HCT116 (cell line): ENCODE data around the gene SNCAIP. TPM values are rescaled to one million over a fixed set of nuclear protein-coding genes. Genes with fewer than 3 reads are reported as not detected.

Experiments
- ATAC-seq: fragments of 200-7000 bp; cut with Tn5 transposase; 2 replicates; pipeline ENCODE4 v1.9.1; 2020; ENCODE audit warnings: mild to moderate bottlenecking, moderate library complexity
- BruUV-seq: library from RNA; stranded (reverse); fragments of 400-500 nt; replicated peaks from 2 replicates; lab custom pipeline; 2021; lab: Mats Ljungman, UMichigan
- CTCF ChIA-PET: fragments of 300-600 bp; sonication (Branson Sonifier 250); formaldehyde crosslinking; loops from one replicate; lab custom pipeline; 2021; ENCODE audit warnings: antibody characterized with exemption; lab: Charles Lee
- POLR2A ChIA-PET: fragments of 300-600, 350-600 bp; sonication (Branson Sonifier 250); formaldehyde crosslinking; loops from one replicate; lab custom pipeline; 2021; ENCODE audit warnings: antibody characterized with exemption; lab: Charles Lee
- RAD21 ChIA-PET, 2 experiments: fragments of 300-600 bp; sonication (Branson Sonifier 250); formaldehyde crosslinking; loops; one replicate each; lab custom pipeline; 2023; ENCODE audit warnings: low total read pairs in 2 of 2; ENCODE audit not compliant: uncharacterized antibody in 2 of 2, unreplicated experiment in 2 of 2, low non-redundant PET in 1 of 2; lab: Charles Lee
- DNase-seq: peaks from one replicate; pipeline ENCODE4 v3.0.0-alpha.2; 2010; ENCODE audit warnings: low read depth, low spot score
- H2AFZ ChIP-seq: fragments of 200-600 bp; shearing (Covaris generic), sonication (generic); 2 replicates; pipeline ENCODE4 v1.6.1; 2017; ENCODE audit warnings: low read depth, mixed run types, mixed read lengths, antibody characterized with exemption, low read length; ENCODE audit not compliant: poor library complexity, severe bottlenecking
- H3K27ac ChIP-seq: 2 replicates; pipeline ENCODE4 v1.5.1; 2012; ENCODE audit warnings: low read depth, low read length
- H3K27me3 ChIP-seq: fragments of 200-600 bp; sonication (generic); 2 replicates; pipeline ENCODE4 v1.6.1; 2016; ENCODE audit warnings: mixed run types, low read length, mixed read lengths; ENCODE audit not compliant: insufficient read depth
- H3K36me3 ChIP-seq, 2 experiments: fragments of 200-500 bp in 1 of 2; fragments of 200-600 bp in 1 of 2; sonication (Bioruptor generic) in 1 of 2; sonication (generic) in 1 of 2; 2 replicates each; pipeline versions ENCODE4 v1.5.1 to v1.6.1; 2014 to 2016; ENCODE audit warnings: low read length in 2 of 2, inconsistent platforms in 1 of 2, mixed read lengths in 1 of 2, mixed run types in 1 of 2; ENCODE audit not compliant: insufficient read depth in 2 of 2, control insufficient read depth in 1 of 2
- H3K4me1 ChIP-seq, 2 experiments: fragments of 200-600 bp in 1 of 2; sonication (generic) in 1 of 2; 2 replicates each; pipeline versions ENCODE4 v1.5.1 to v1.6.1; 2012 to 2017; ENCODE audit warnings: low read length in 2 of 2, inconsistent platforms in 1 of 2, mild to moderate bottlenecking in 1 of 2, mixed read lengths in 1 of 2, mixed run types in 1 of 2, moderate library complexity in 1 of 2; ENCODE audit not compliant: insufficient read depth in 2 of 2, control insufficient read depth in 1 of 2
- H3K4me2 ChIP-seq: fragments of 200-600 bp; sonication (generic); 2 replicates; pipeline ENCODE4 v1.6.1; 2017; ENCODE audit warnings: mixed run types, low read length, mixed read lengths
- H3K4me3 ChIP-seq, 2 experiments: fragments of 200-600 bp in 1 of 2; sonication (generic) in 1 of 2; replicated peaks in 1 of 2; 2 replicates each; pipeline ENCODE4 v1.5.1; 2011 to 2016; ENCODE audit warnings: low read length in 2 of 2, control low read depth in 1 of 2, low read depth in 1 of 2, mild to moderate bottlenecking in 1 of 2, mixed read lengths in 1 of 2, mixed run types in 1 of 2
- H3K79me2 ChIP-seq: fragments of 200-600 bp; sonication (generic); 2 replicates; pipeline ENCODE4 v1.6.1; 2017; ENCODE audit warnings: mild to moderate bottlenecking, mixed run types, low read length, moderate library complexity, mixed read lengths; ENCODE audit not compliant: insufficient read depth
- H3K9ac ChIP-seq: fragments of 200-600 bp; sonication (generic); 2 replicates; pipeline ENCODE4 v1.6.1; 2016; ENCODE audit warnings: low read length, mixed read lengths
- H3K9me2 ChIP-seq: fragments of 200-600 bp; sonication (generic), shearing (Covaris generic); 2 replicates; pipeline ENCODE4 v1.6.1; 2017; ENCODE audit warnings: mixed run types, mild to moderate bottlenecking, moderate library complexity; ENCODE audit not compliant: insufficient read depth
- H3K9me3 ChIP-seq, 2 experiments: fragments of 200-500 bp in 1 of 2; fragments of 200-600 bp in 1 of 2; sonication (Bioruptor generic) in 1 of 2; sonication (generic) in 1 of 2; 2 replicates each; pipeline ENCODE4 v1.6.1; 2014 to 2017; ENCODE audit warnings: low read length in 2 of 2, mixed read lengths in 2 of 2, inconsistent platforms in 1 of 2, low read depth in 1 of 2, mild to moderate bottlenecking in 1 of 2, mixed run types in 1 of 2, moderate library complexity in 1 of 2; ENCODE audit not compliant: control insufficient read depth in 1 of 2, insufficient read depth in 1 of 2
- H4K20me1 ChIP-seq: fragments of 200-600 bp; sonication (generic), shearing (Covaris generic); 2 replicates; pipeline ENCODE4 v1.6.1; 2017; ENCODE audit warnings: mixed run types, mild to moderate bottlenecking, moderate library complexity; ENCODE audit not compliant: insufficient read depth
- ATF3 ChIP-seq: IDR thresholded peaks from 2 replicates; pipeline ENCODE4 v1.6.1; 2012
- CBX3 ChIP-seq: IDR thresholded peaks from 2 replicates; pipeline ENCODE4 v1.6.1; 2012; ENCODE audit warnings: low read depth
- CTCF ChIP-seq, 3 experiments: fragments of 200-600 bp in 1 of 3; sonication (generic) in 1 of 3; IDR thresholded peaks in 2 of 3; conservative IDR thresholded peaks in 1 of 3; 2 replicates each; pipeline ENCODE4 v1.5.1; 2012 to 2017; ENCODE audit warnings: low read depth in 2 of 3, low read length in 2 of 3, antibody characterized with exemption in 1 of 3, borderline replicate concordance in 1 of 3, control low read depth in 1 of 3, mild to moderate bottlenecking in 1 of 3, mixed read lengths in 1 of 3, mixed run types in 1 of 3, moderate library complexity in 1 of 3; ENCODE audit not compliant: insufficient read depth in 1 of 3
- EGR1 ChIP-seq: IDR thresholded peaks from 2 replicates; pipeline ENCODE4 v1.6.1; 2012; ENCODE audit warnings: low read depth
- ELF1 ChIP-seq: IDR thresholded peaks from 2 replicates; pipeline ENCODE4 v1.6.1; 2012; ENCODE audit warnings: low read depth, borderline replicate concordance
- EZH2 ChIP-seq: fragments of 200-600 bp; sonication (generic); IDR thresholded peaks from 2 replicates; pipeline ENCODE4 v1.6.1; 2017; ENCODE audit warnings: antibody characterized with exemption, mixed run types
- EZH2phosphoT487 ChIP-seq: fragments of 200-600 bp; IDR thresholded peaks from 2 replicates; pipeline ENCODE4 v1.6.1; 2018; ENCODE audit warnings: antibody characterized with exemption, borderline replicate concordance
- FOSL1 ChIP-seq: IDR thresholded peaks from 2 replicates; pipeline ENCODE4 v1.6.1; 2012; ENCODE audit warnings: low read depth
- JUND ChIP-seq: IDR thresholded peaks from 2 replicates; pipeline ENCODE4 v1.6.1; 2012
- MAX ChIP-seq: IDR thresholded peaks from 2 replicates; pipeline ENCODE4 v1.6.1; 2012
- POLR2AphosphoS5 ChIP-seq: IDR thresholded peaks from 2 replicates; pipeline ENCODE4 v1.6.1; 2011; ENCODE audit warnings: mild to moderate bottlenecking, low read depth, low read length, moderate library complexity
- RAD21 ChIP-seq: IDR thresholded peaks from 2 replicates; pipeline ENCODE4 v1.6.1; 2012; ENCODE audit warnings: low read depth, mild to moderate bottlenecking
- REST ChIP-seq: IDR thresholded peaks from 2 replicates; pipeline ENCODE4 v1.6.1; 2012; ENCODE audit warnings: low read depth
- SIN3A ChIP-seq: IDR thresholded peaks from 2 replicates; pipeline ENCODE4 v1.6.1; 2012; ENCODE audit warnings: low read depth
- SP1 ChIP-seq: IDR thresholded peaks from 2 replicates; pipeline ENCODE4 v1.6.1; 2012; ENCODE audit warnings: low read depth
- TCF7L2 ChIP-seq: IDR thresholded peaks from 2 replicates; pipeline ENCODE4 v1.7.0; 2011; ENCODE audit warnings: borderline replicate concordance, inconsistent platforms; ENCODE audit not compliant: insufficient read depth, insufficient read length; ENCODE audit errors: extremely low read depth
- YY1 ChIP-seq: IDR thresholded peaks from 2 replicates; pipeline ENCODE4 v1.6.1; 2011; ENCODE audit warnings: low read length, low read depth, moderate library complexity, mild to moderate bottlenecking; ENCODE audit not compliant: insufficient replicate concordance; ENCODE audit errors: extremely low read depth
- ZNF274 ChIP-seq: fragments of 200-500 bp; sonication (Bioruptor generic); IDR thresholded peaks from 2 replicates; pipeline ENCODE4 v1.6.1; 2014; ENCODE audit warnings: mild to moderate bottlenecking, low read depth, low read length, inconsistent platforms
- intact Hi-C: fragments of 100-400 bp; cut with micrococcal nuclease; formaldehyde crosslinking; loops from 2 replicates; pipeline ENCODE4 v1.10.0; 2022
- total RNA-seq: library from RNA; stranded (reverse); gene quantifications from one replicate; pipeline ENCODE4 v1.2.1, GENCODE V29; 2021; ENCODE audit not compliant: unreplicated experiment

SNCAIP gene
- total RNA-seq, 1 experiment from 2014 or later, result not detected

- Histone ChIP-seq H3K79me2 (no peaks in the 10 kb centered on the region), H3K36me3 (no peaks in the 10 kb centered on the region), H3K9me3 (no peaks in the 10 kb centered on the region), H3K27me3 (peaks cover 19% of the 10 kb centered on the region; the same call in 1 of the 2 replicates), H3K4me3 (no peak overlapping the region), H4K20me1 (no peaks in the 10 kb centered on the region), H3K4me2 (no peak overlapping the region), H3K9me2 (no peaks in the 10 kb centered on the region), H2AFZ (no peak overlapping the region), H3K27ac (no peak overlapping the region), H3K9ac (no peak overlapping the region), H3K4me1 (no peaks in the 10 kb centered on the region)
- RAD21 ChIA-PET, result no interaction called here
- no peak for ATAC-seq
- no peak for DNase-seq
- POLR2A ChIA-PET, result interaction anchor here (0.9 kb wide), 1 partner anchor 50 kb away, joined by 4 read pairs; no protein-coding TSS in a partner anchor
- CTCF ChIA-PET, result no interaction called here
- no TSS peak for BruUV-seq
- TF ChIP-seq SP1 (no peak), ELF1 (no peak), EZH2phosphoT487 (no peak), POLR2AphosphoS5 (no peak), JUND (no peak), TCF7L2 (no peak), EZH2 (no peak), ZNF274 (no peak), YY1 (no peak), MAX (no peak), CBX3 (no peak), SIN3A (no peak), REST (no peak), EGR1 (no peak), CTCF (IDR thresholded peaks at IDR 0.05 in 2 of 3, conservative IDR thresholded peaks at IDR 0.05 in 1 of 3; ENCODE audit: borderline replicate concordance in 1 of 3, insufficient read depth in 1 of 3, low read depth in 2 of 3, low read length in 2 of 3) (no peak), ATF3 (no peak), FOSL1 (no peak), RAD21 (no peak)
- intact Hi-C loops, result no loop called here
Observed at GRCh38 chr5:122316656-122317055, 4.6 kb downstream of the SNCAIP start.
